DOHH2 (cell line): ENCODE results near the gene KCNH1.

Experiments used
- H3F3A ChIP-seq: fragments of 200-600 bp; sonication (generic), shearing (Covaris generic); 2 replicates; pipeline ENCODE4 v1.6.0; 2016; ENCODE audit warnings: antibody characterized with exemption, mild to moderate bottlenecking; ENCODE audit not compliant: control insufficient read depth, insufficient read depth
- H3K27ac ChIP-seq: fragments of 200-600 bp; sonication (generic); 2 replicates; pipeline ENCODE4 v1.5.1; 2014; ENCODE audit warnings: low read depth, mild to moderate bottlenecking, low read length, moderate library complexity
- H3K27me3 ChIP-seq: fragments of 200-600 bp; sonication (generic); 2 replicates; pipeline ENCODE4 v1.6.1; 2014; ENCODE audit warnings: mild to moderate bottlenecking, low read length, mixed read lengths; ENCODE audit not compliant: control insufficient read depth
- H3K36me3 ChIP-seq: fragments of 200-600 bp; sonication (generic); 2 replicates; pipeline ENCODE4 v1.6.1; 2014; ENCODE audit warnings: mild to moderate bottlenecking, low read length, moderate library complexity, mixed read lengths; ENCODE audit not compliant: control insufficient read depth
- H3K4me1 ChIP-seq: fragments of 200-600 bp; sonication (generic); 2 replicates; pipeline ENCODE4 v1.6.1; 2014; ENCODE audit warnings: mild to moderate bottlenecking, low read length, mixed read lengths; ENCODE audit not compliant: control insufficient read depth
- H3K4me2 ChIP-seq: fragments of 200-600 bp; sonication (generic); 2 replicates; pipeline ENCODE4 v1.6.0; 2014; ENCODE audit warnings: mild to moderate bottlenecking, low read length, moderate library complexity
- H3K4me3 ChIP-seq: fragments of 200-600 bp; sonication (generic); 2 replicates; pipeline ENCODE4 v1.5.1; 2014; ENCODE audit warnings: mild to moderate bottlenecking, low read length, mixed read lengths
- H3K79me2 ChIP-seq: fragments of 200-600 bp; sonication (generic); 2 replicates; pipeline ENCODE4 v1.6.1; 2014; ENCODE audit warnings: mild to moderate bottlenecking, low read length, mixed read lengths; ENCODE audit not compliant: control insufficient read depth
- H3K9me2 ChIP-seq: fragments of 200-600 bp; sonication (generic); replicated peaks from 2 replicates; pipeline ENCODE4 v1.6.1; 2014; ENCODE audit warnings: mild to moderate bottlenecking, low read length, mixed read lengths; ENCODE audit not compliant: control insufficient read depth
- H3K9me3 ChIP-seq: fragments of 200-600 bp; sonication (generic); 2 replicates; pipeline ENCODE4 v1.6.1; 2014; ENCODE audit warnings: antibody characterized with exemption, low read length, mixed read lengths; ENCODE audit not compliant: control insufficient read depth, insufficient read depth
- H4K20me1 ChIP-seq: fragments of 200-600 bp; sonication (generic); 2 replicates; pipeline ENCODE4 v1.6.0; 2014; ENCODE audit warnings: low read depth, mild to moderate bottlenecking, antibody characterized with exemption, low read length, moderate library complexity; ENCODE audit not compliant: control insufficient read depth, insufficient read depth
- EZH2phosphoT487 ChIP-seq: fragments of 200-600 bp; sonication (generic); IDR thresholded peaks from 2 replicates; pipeline ENCODE4 v1.6.1; 2017; ENCODE audit warnings: borderline replicate concordance, mild to moderate bottlenecking, antibody characterized with exemption, low read length, moderate library complexity, mixed read lengths
- TF ChIP-seq, protein P1 (sequence below): fragments of 200-600 bp; sonication (generic); IDR thresholded peaks from one replicate; pipeline ENCODE4 v1.5.1; 2014; ENCODE audit warnings: antibody characterized with exemption, mild to moderate bottlenecking, low read depth, low read length; ENCODE audit not compliant: poor library complexity, severe bottlenecking

The KCNH1 gene

DNA sequence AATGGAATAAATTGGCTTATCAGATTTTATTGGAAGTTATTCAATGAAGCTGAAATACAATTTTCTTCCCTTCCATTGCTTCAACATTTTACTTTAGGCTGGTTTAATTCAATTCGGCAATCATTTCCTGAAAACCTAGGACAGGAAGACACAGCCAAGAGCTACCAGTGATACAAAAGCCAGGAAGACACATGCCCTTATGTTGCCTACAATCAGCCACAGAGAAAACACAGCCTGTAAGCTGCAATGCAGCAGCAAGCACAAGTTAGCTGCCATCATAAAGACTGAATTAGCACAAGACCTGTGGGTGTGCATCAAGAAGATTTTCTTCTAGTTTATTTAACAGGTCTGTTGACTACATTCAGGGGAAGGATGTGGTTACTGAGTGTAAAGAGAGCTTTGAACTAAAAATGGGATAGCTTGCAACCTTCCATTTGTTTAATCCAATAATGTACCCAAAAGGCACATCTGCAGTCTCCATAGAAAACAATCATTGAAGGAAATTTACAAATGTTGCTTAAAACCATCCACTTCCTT lies 193.8 kb downstream of the KCNH1 start:
- H3K9me2 ChIP-seq = no peaks in the 10 kb centered on the region
- H3F3A ChIP-seq = no peaks in the 10 kb centered on the region
- no peaks in the 10 kb centered on the region for H3K79me2 ChIP-seq
- H3K36me3 ChIP-seq = no peaks in the 10 kb centered on the region
- H3K9me3 ChIP-seq = no peaks in the 10 kb centered on the region
- H3K27ac ChIP-seq = no peak overlapping the region
- TF ChIP-seq, protein P1, sequence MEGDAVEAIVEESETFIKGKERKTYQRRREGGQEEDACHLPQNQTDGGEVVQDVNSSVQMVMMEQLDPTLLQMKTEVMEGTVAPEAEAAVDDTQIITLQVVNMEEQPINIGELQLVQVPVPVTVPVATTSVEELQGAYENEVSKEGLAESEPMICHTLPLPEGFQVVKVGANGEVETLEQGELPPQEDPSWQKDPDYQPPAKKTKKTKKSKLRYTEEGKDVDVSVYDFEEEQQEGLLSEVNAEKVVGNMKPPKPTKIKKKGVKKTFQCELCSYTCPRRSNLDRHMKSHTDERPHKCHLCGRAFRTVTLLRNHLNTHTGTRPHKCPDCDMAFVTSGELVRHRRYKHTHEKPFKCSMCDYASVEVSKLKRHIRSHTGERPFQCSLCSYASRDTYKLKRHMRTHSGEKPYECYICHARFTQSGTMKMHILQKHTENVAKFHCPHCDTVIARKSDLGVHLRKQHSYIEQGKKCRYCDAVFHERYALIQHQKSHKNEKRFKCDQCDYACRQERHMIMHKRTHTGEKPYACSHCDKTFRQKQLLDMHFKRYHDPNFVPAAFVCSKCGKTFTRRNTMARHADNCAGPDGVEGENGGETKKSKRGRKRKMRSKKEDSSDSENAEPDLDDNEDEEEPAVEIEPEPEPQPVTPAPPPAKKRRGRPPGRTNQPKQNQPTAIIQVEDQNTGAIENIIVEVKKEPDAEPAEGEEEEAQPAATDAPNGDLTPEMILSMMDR = no peak
- no peak for TF ChIP-seq EZH2phosphoT487
- no peak overlapping the region for H3K4me3 ChIP-seq
- no peaks in the 10 kb centered on the region for H4K20me1 ChIP-seq
- no peaks in the 10 kb centered on the region for H3K4me1 ChIP-seq
- H3K27me3 ChIP-seq = no peaks in the 10 kb centered on the region
- no peak overlapping the region for H3K4me2 ChIP-seq

DNA sequence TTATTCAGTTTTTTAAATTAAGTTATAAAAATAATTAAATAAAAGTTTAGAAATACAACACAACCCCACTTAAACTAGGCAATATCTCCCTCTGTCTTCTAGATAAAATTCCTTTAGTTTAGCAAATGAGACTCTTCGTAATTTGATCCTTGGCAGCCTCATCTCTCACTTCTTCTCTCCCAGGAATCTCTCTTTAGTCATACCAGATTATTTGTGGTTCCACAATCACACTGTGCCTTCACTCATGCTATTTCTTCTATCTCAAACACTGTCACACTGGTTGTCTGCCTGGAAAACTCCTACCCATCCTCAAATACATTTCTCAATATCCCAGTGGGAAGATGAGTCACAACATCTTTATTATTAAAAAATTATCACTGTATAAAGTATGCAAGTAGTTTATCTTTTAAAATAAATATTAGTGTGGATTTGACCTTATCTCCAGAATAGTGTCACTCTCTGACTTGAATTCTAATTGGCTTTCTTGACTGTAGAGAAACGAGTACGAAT lies 195.5 kb downstream of the KCNH1 start:
- no peak for TF ChIP-seq EZH2phosphoT487
- TF ChIP-seq, protein P1 = no peak
- Histone ChIP-seq H3K9me2 (no peaks in the 10 kb centered on the region), H3K27me3 (no peaks in the 10 kb centered on the region), H3K9me3 (no peaks in the 10 kb centered on the region), H4K20me1 (no peaks in the 10 kb centered on the region), H3K27ac (no peak overlapping the region), H3K79me2 (no peaks in the 10 kb centered on the region), H3K4me2 (no peak overlapping the region), H3K4me3 (no peak overlapping the region), H3F3A (no peaks in the 10 kb centered on the region), H3K4me1 (no peaks in the 10 kb centered on the region), H3K36me3 (no peaks in the 10 kb centered on the region)

DNA sequence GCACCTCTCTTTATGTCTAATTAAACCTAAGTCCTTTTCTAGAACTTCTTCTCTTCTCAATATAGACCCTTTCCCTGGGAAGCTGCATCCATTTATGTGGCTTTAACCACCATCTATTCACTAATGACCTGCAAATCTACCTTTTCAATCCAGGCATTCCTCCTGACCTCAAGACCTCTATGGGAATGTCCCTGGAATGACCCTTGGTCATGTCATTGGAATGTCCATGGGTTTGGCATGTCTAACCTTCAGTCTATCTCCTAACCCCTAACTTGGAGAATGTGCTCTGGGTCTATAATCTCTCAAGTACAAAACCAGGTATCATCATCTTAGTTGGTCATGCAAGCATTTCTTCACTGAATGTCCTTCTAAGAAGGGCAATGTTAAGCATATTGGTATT lies 196.1 kb downstream of the KCNH1 start:
- Histone ChIP-seq H3K36me3 (no peaks in the 10 kb centered on the region), H3K9me3 (no peaks in the 10 kb centered on the region), H3K4me2 (no peak overlapping the region), H3F3A (no peaks in the 10 kb centered on the region), H3K9me2 (no peaks in the 10 kb centered on the region), H3K79me2 (no peaks in the 10 kb centered on the region), H3K27me3 (no peaks in the 10 kb centered on the region), H4K20me1 (no peaks in the 10 kb centered on the region), H3K4me3 (no peak overlapping the region), H3K27ac (no peak overlapping the region), H3K4me1 (no peaks in the 10 kb centered on the region)
- no peak for TF ChIP-seq EZH2phosphoT487
- TF ChIP-seq, protein P1 = no peak

DNA sequence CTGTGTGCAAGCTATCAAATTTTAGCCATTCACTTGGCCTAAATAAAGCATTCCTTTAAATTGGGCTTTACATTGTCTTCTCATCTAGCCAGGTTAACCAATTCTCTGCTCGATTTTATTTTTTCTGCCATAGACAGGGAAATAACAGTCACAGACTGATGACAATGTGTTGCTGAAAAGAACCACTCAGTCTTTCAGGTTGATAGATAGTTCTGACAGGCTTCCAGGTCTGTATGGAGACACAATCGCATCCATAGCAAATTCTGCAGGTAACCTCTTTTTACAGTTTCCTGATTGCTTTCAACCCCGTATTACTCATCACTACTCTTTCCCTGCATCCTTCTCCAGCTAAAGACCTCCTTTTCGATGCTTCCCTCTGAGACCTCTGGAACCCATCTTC lies 198.0 kb downstream of the KCNH1 start:
- no peak overlapping the region for H3K4me3 ChIP-seq
- H4K20me1 ChIP-seq = no peaks in the 10 kb centered on the region
- H3K9me2 ChIP-seq = no peaks in the 10 kb centered on the region
- no peaks in the 10 kb centered on the region for H3K27me3 ChIP-seq
- no peaks in the 10 kb centered on the region for H3K36me3 ChIP-seq
- H3K4me1 ChIP-seq = no peaks in the 10 kb centered on the region
- no peak overlapping the region for H3K4me2 ChIP-seq
- H3K79me2 ChIP-seq = no peaks in the 10 kb centered on the region
- H3F3A ChIP-seq = no peaks in the 10 kb centered on the region
- no peak overlapping the region for H3K27ac ChIP-seq
- no peaks in the 10 kb centered on the region for H3K9me3 ChIP-seq
- TF ChIP-seq, protein P1 = no peak
- TF ChIP-seq EZH2phosphoT487 = no peak
